ENCODE measurements around the gene SPTBN4.

DNA sequence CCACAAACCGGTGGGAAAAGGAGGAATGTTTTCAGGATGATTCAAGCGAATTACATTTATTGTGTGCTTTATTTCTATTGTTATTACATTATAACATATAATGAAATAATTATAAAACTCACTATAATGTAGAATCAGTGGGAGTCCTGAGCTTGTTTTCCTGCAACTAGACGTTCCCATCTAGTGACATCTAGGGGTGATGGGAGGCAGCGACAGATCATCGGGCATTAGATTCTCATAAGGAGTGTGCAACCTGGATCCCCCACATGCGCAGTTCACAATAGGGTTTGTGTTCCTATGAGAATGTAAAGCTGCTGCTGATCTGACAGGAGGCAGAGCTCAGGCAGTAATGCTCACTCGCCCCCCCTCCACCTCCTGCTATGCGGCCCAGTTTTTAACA, 54.5 kb downstream of the SPTBN4 start:
- TF ChIP-seq ZNF274 (IDR thresholded peaks at IDR 0.05; ENCODE audit: low read depth, low read length) (no peak), YY1 (IDR thresholded peaks at IDR 0.05; ENCODE audit: insufficient read depth, insufficient read length) (no peak)

All from NT2/D1 (cell line).